ENCODE results near the gene HMX3. TPM values are rescaled to one million over a fixed set of nuclear protein-coding genes. Genes with fewer than 3 reads are reported as not detected.

Gene HMX3
- total RNA-seq, 2 experiments from 2014 or later, result 0.34 TPM; not detected in 1

DNA sequence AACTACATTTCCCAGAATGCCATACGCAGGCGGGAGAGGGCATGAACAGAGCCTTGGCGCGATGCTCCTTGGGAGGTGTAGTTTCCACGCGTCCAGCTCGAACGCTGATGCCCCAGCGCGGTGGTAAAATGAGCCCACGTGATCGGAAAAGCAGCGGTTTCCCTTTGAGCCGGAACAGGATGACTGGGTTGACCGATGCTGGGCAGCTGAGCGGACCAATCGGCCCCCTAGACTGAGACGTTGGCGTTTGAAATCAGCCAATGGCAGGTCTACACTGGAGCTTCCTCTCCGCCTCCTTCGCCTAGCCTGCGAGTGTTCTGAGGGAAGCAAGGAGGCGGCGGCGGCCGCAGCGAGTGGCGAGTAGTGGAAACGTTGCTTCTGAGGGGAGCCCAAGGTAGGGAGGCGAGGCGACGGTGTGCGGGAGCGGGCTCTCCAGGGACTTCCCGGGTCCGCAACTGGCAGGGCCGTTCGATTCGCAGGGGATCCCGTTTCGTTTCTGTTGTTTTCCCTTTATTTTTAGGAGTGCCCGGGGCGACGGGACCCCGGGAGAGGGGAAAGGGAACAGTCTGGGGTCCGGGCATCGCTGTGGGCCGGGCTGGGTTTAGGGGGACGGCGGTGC is 18.4 kb downstream of the HMX3 start, which contains the start of gene BUB3:
Gene BUB3, plus strand, starts transcription at position 311 of the 619 bp plus-strand sequence. CDS start 516 bp downstream, outside the sequence.
- H3K4me1 ChIP-seq (ENCODE audit: insufficient read depth, low read length), result peaks cover 53% of the 10 kb centered on the region
- Mint-ChIP-seq H3K27me3 (peaks cover 24% of the 10 kb centered on the region), H3K4me3 (peak within 1 kb of the TSS; percentile 100), H3K9me3 (no peaks in the 10 kb centered on the region), H3K36me3 (ENCODE audit: low read depth) (peaks cover 52% of the 10 kb centered on the region), H3K27ac (peak within 1 kb of the TSS; percentile 97), H3K4me1 (ENCODE audit: low read depth) (peaks cover 79% of the 10 kb centered on the region)
- DNase-seq (peak; percentile 80 to 99 (median 91)), ATAC-seq (ENCODE audit: poor library complexity) (peak; percentile 89)
- H3K27me3 ChIP-seq (ENCODE audit: control insufficient read depth in 1 of 2, insufficient read depth in 2 of 2, low read length in 2 of 2), result peaks cover 23% of the 10 kb centered on the region in 2 experiments
- TF ChIP-seq CTCF (IDR thresholded peaks at IDR 0.05), result no peak
- intact Hi-C loops (cut with DNase I, micrococcal nuclease), result loop anchor here (1.0 to 10.0 kb wide), 11 partner anchors 87 to 1763 kb away; partner anchors contain the start of genes ACADSB (in 2 of the 2), IKZF5 (in 2 of the 2), EEF1AKMT2 (in 1 of the 2) and FAM24B (in 1 of the 2)
- peak within 1 kb of the TSS; percentile 95 for H3K4me3 ChIP-seq (ENCODE audit: low read length)
- CTCF ChIA-PET, result interaction anchor here (2.5 kb wide), 1 partner anchor 21 kb away, joined by 11 read pairs; no protein-coding TSS in a partner anchor
- H3K9me3 ChIP-seq (ENCODE audit: control insufficient read depth in 1 of 2, insufficient read depth in 1 of 2, low read length in 2 of 2), result peaks cover 0 to 16% of the 10 kb centered on the region in 2 experiments
- H3K27ac ChIP-seq (ENCODE audit: low read depth in 1 of 2, low read length in 2 of 2), result peak within 1 kb of the TSS; percentile 71 to 85
- POLR2A ChIA-PET, result interaction anchor here (0.8 to 4.6 kb wide), 13 partner anchors 9 to 780 kb away, joined by 3 to 80 read pairs (median 7); partner anchors contain the start of genes ACADSB, C10orf88, FAM24B and IKZF5
- H3K36me3 ChIP-seq (ENCODE audit: insufficient read depth, low read length), result peaks cover 31% of the 10 kb centered on the region

DNA sequence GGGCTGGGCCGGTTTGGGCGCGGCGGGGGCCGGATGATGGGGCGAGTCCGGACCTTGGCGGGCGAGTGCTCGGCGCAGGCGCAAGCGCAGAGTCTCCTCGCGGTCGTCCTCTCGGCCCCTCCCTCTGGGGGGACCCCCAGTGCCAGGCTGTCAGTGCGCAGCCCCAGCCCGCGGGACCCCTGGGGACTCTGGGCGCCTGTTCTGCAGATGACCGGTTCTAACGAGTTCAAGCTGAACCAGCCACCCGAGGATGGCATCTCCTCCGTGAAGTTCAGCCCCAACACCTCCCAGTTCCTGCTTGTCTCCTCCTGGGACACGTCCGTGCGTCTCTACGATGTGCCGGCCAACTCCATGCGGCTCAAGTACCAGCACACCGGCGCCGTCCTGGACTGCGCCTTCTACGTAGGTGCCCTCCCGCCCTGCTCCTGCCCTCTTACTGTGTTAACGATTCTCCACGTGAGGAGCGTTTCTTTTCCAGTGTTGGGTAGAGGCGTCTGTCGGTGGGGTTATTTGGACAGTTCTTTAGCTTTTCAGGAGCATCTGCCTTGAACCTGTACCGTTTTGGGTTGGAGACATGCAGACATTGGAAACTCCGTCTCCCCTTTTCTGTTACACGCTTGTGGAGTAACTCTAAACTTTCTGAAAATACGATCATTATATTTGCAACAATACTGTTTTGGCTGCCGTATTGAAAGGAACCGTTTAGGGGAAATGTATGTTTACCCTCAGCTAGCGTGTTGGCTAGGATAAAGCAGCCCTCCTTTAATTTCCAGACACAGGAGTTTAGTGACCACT is 19.1 kb downstream of the HMX3 start:
- intact Hi-C loops (cut with DNase I, micrococcal nuclease), result loop anchor here (1.0 to 10.0 kb wide), 13 partner anchors 86 to 1762 kb away; partner anchors contain the start of genes ACADSB (in 2 of the 2), IKZF5 (in 2 of the 2), EEF1AKMT2 (in 1 of the 2) and FAM24B (in 1 of the 2)
- peaks cover 0 to 13% of the 10 kb centered on the region in 2 experiments for H3K9me3 ChIP-seq (ENCODE audit: control insufficient read depth in 1 of 2, insufficient read depth in 1 of 2, low read length in 2 of 2)
- peak in 5 of 14 experiments; percentile 28 to 61 (median 49) for DNase-seq
- Mint-ChIP-seq H3K4me3 (peak overlapping the region; percentile 100), H3K27ac (peak overlapping the region; percentile 97), H3K9me3 (no peaks in the 10 kb centered on the region), H3K4me1 (ENCODE audit: low read depth) (peaks cover 82% of the 10 kb centered on the region), H3K36me3 (ENCODE audit: low read depth) (peaks cover 59% of the 10 kb centered on the region), H3K27me3 (peaks cover 20% of the 10 kb centered on the region)
- peaks cover 17 to 18% of the 10 kb centered on the region in 2 experiments for H3K27me3 ChIP-seq (ENCODE audit: control insufficient read depth in 1 of 2, insufficient read depth in 2 of 2, low read length in 2 of 2)
- H3K4me3 ChIP-seq (ENCODE audit: low read length), result peak overlapping the region; percentile 95
- ChIA-PET POLR2A (interaction anchor here (0.9 to 4.6 kb wide), 11 partner anchors 10 to 780 kb away, joined by 3 to 80 read pairs (median 8); partner anchors contain the start of genes ACADSB, C10orf88, IKZF5 and PLEKHA1), CTCF (interaction anchor here (2.5 kb wide), 1 partner anchor 22 kb away, joined by 11 read pairs; no protein-coding TSS in a partner anchor)
- peaks cover 31% of the 10 kb centered on the region for H3K36me3 ChIP-seq (ENCODE audit: insufficient read depth, low read length)
- H3K4me1 ChIP-seq (ENCODE audit: insufficient read depth, low read length), result peaks cover 46% of the 10 kb centered on the region
- no peak for TF ChIP-seq CTCF (IDR thresholded peaks at IDR 0.05)
- H3K27ac ChIP-seq (ENCODE audit: low read depth in 1 of 2, low read length in 2 of 2), result peak overlapping the region; percentile 71 to 85
- ATAC-seq (ENCODE audit: poor library complexity), result peak; percentile 3

DNA sequence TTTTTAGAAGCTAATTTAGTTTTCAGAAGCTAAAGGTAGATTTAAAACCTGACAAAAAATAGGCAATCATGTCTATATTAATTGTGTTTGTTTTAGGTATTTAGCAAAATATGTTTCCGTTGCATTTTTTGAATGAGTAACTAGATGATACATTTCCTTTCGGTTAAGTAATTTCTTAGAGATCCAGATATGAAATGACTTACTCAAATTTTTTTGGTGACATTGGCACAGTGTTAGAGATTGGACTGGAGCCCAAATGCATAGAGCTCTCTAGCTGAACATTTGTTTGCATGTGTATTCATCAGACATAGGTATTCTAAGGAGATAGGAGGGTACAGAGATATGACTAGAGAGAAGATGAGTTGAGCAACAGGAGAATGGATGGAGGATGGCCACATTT is 20.3 kb downstream of the HMX3 start:
- peaks cover 0 to 5% of the 10 kb centered on the region in 2 experiments for H3K9me3 ChIP-seq (ENCODE audit: control insufficient read depth in 1 of 2, insufficient read depth in 1 of 2, low read length in 2 of 2)
- H3K4me1 ChIP-seq (ENCODE audit: insufficient read depth, low read length), result peaks cover 42% of the 10 kb centered on the region
- Mint-ChIP-seq H3K27ac (peak overlapping the region; percentile 97), H3K27me3 (peaks cover 9% of the 10 kb centered on the region), H3K4me3 (peak overlapping the region; percentile 100), H3K9me3 (no peaks in the 10 kb centered on the region), H3K4me1 (ENCODE audit: low read depth) (peaks cover 82% of the 10 kb centered on the region), H3K36me3 (ENCODE audit: low read depth) (peaks cover 70% of the 10 kb centered on the region)
- H3K4me3 ChIP-seq (ENCODE audit: low read length), result no peak overlapping the region
- POLR2A ChIA-PET, result interaction anchor here (1.0 to 4.6 kb wide), 3 partner anchors 10 to 85 kb away, joined by 3 to 80 read pairs (median 3); no protein-coding TSS in a partner anchor
- intact Hi-C loops (cut with DNase I, micrococcal nuclease), result loop anchor here in 1 of 2 experiments (5.0 to 10.0 kb wide), 4 partner anchors 86 to 1759 kb away; partner anchors contain the start of genes EEF1AKMT2 and OAT
- no peak overlapping the region for H3K27ac ChIP-seq (ENCODE audit: low read depth in 1 of 2, low read length in 2 of 2)
- no peak for TF ChIP-seq CTCF (IDR thresholded peaks at IDR 0.05)
- DNase-seq (no peak), ATAC-seq (ENCODE audit: poor library complexity) (no peak)
- H3K27me3 ChIP-seq (ENCODE audit: control insufficient read depth in 1 of 2, insufficient read depth in 2 of 2, low read length in 2 of 2), result peaks cover 6% of the 10 kb centered on the region in 2 experiments
- CTCF ChIA-PET, result interaction anchor here (0.8 to 1.4 kb wide), 2 partner anchors 85 to 1563 kb away, joined by 3 to 4 read pairs; no protein-coding TSS in a partner anchor
- H3K36me3 ChIP-seq (ENCODE audit: insufficient read depth, low read length), result peaks cover 35% of the 10 kb centered on the region
